Activated T-cell treated with anti-CD3 and anti-CD28 coated beads for 24 hours (primary cell): ENCODE results near the gene CTXND2.
A peak's percentile ranks its signal among the peaks of the same experiment; 100 is the strongest.
"Not testable (repeated sequence)": the region's sequence is repeated elsewhere in the genome, so short reads cannot be mapped to it uniquely, and the experiment has no call there.

ENCODE experiments used
- DNase-seq: peaks from one replicate; pipeline ENCODE4 v3.0.0-alpha.2; 2020; ENCODE audit warnings: low read depth

Gene CTXND2

DNA sequence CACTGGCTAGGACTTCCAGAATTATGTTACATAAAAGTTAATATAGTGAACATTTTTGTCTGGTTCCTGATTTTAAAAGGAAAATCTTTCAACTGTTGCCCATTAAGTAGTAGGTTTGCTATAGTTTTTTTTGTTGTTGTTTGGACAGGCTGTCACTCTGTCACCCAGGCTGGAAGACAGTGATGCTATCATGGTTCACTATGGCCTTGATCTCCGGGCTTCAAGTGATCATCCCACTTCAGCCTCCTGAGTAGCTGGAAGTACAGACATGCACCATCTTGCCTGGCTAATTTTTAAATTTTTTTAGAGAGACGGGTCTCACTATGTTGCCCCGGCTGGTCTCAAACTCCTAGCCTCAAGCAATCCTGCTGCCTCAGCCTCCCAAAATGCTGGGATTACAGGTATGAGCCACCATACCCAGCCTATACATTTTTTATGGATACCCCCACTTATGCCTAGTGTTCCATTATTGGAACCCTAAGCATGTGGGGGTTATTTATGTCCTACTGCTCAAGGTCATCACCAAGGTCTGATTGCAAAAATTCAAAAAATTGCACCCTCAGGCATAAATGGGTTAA is 6.5 kb downstream of the CTXND2 start:
- no peak for DNase-seq

- no peak for DNase-seq
Observed at GRCh38 chr1:150895618-150896017, 8.7 kb downstream of the CTXND2 start.

GRCh38 chr1:150899795-150900194 is 12.9 kb downstream of the CTXND2 start:
- DNase-seq = not testable (repeated sequence)

- DNase-seq = no peak
Observed at GRCh38 chr1:150902346-150902745, 15.4 kb downstream of the CTXND2 start.

GRCh38 chr1:150902751-150903150 is 15.8 kb downstream of the CTXND2 start:
- DNase-seq = no peak

- no peak for DNase-seq
Observed at GRCh38 chr1:150905301-150905700, 18.4 kb downstream of the CTXND2 start.

DNA sequence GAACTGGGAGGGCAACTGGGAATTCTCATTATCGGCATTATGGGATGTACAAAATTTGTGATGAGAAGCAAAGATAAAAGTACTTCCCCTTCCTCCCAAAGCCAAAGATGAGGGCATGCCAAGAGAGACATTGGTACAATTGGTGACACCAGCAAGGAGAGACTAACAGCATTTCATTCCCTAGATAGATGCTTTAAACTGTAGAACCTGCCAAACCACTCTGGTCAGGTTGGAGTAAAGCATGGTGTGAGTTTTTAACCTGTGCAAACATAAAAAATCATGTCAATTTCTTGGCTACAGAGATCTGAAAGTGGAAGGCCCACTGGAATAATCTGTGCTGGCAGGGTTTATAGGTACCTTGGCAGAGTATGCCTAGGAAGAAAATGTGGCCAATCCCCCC is 19.4 kb downstream of the CTXND2 start:
- DNase-seq = no peak

- DNase-seq = no peak
Observed at GRCh38 chr1:150906813-150907212, 19.9 kb downstream of the CTXND2 start.

GRCh38 chr1:150909585-150910180 is 22.7 kb downstream of the CTXND2 start:
- no peak for DNase-seq

DNA sequence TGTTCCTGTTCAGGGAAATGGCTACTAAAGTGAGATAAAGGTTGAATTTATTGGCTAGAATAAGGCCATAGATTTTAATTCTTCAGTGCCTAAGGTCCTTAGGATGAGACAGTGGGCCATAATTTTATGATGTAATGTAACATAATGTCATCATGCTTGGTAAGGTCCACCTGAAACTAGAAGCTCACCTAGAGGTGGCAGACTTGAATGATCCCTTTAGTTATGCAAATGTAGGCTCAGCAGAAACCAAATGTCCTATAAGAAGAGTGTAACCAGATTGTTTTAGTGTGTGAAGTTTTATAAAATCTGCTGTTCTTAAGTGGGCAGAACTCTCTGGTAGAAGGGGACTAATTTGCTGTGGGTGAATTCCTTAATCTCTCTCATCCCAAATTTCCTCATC is 25.7 kb downstream of the CTXND2 start:
- DNase-seq = no peak

DNA sequence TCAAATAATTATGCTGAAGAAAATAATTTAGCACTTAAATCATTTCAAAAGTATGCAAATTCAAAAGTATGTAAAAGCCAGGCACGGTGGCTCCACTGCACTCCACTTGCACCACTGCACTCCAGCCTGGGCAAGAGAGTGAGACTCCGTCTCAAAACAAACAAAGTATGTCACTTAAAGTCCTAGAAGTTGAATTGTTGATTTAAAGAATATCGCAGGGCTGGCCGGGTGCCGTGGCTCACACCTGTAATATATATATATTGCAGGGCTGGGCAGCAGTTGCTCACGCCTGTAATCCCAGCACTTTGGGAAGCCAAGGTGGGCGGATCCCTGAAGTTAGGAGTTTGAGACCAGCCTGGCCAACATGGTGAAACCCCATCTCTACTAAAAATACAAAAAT is 30.5 kb downstream of the CTXND2 start:
- no peak for DNase-seq

- DNase-seq = peak; percentile 75
Observed at GRCh38 chr1:150922519-150922975, 35.6 kb downstream of the CTXND2 start.

DNA sequence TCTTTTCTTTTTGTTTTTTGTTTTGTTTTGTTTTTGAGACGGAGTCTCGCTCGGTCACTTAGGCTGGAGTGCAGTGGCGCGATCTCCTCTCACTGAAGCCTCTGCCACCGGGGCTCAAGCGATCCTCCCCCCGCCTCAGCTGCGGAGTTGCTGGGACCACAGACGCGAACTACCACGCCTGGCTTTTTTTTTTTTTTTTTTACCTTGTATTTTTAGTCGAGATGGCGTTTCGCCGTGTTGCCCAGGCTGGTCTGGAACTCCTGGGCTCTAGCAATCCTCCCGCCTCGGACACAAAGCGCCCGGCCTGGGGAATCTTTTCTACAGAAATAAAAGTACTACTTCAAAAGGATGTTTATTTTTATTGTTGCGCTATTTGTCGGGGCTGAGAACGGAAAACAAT is 38.1 kb downstream of the CTXND2 start:
- no peak for DNase-seq

- DNase-seq = peak; percentile 92
Observed at GRCh38 chr1:150926097-150926741, 39.3 kb downstream of the CTXND2 start, which contains the start of gene SETDB1. Gene SETDB1 (plus strand): TSS chr1:150926363. CDS start chr1:150927715, 1,352 bp downstream.

DNA sequence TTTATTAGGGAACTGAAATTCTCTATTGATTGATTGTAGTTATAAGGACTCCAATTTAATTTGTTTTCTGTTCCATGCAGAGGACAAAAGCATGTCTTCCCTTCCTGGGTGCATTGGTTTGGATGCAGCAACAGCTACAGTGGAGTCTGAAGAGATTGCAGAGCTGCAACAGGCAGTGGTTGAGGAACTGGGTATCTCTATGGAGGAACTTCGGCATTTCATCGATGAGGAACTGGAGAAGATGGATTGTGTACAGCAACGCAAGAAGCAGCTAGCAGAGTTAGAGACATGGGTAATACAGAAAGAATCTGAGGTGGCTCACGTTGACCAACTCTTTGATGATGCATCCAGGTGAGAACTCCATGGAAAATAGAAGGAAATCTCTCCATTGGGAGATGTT is 40.7 kb downstream of the CTXND2 start:
- no peak for DNase-seq

DNA sequence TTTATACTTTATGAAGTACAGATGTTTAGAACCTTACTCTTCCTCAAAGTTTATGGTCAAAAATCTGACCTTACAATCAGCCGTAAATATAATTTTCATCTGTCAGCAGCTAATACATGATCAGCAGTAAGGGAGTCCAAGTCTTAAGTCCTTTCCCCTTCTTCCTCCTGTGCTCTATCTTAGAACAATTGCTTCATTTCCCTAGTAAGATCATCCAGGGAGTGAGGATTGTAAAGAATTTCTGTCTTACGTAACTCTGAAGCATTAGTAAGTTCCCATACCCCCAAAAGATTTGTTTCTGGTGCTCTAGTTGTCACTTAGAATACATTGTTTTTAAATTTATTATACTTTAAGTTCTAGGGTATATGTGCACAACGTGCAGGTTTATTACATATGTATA is 41.4 kb downstream of the CTXND2 start:
- no peak for DNase-seq

- not testable (repeated sequence) for DNase-seq
Observed at GRCh38 chr1:150928775-150929174, 41.8 kb downstream of the CTXND2 start.

DNA sequence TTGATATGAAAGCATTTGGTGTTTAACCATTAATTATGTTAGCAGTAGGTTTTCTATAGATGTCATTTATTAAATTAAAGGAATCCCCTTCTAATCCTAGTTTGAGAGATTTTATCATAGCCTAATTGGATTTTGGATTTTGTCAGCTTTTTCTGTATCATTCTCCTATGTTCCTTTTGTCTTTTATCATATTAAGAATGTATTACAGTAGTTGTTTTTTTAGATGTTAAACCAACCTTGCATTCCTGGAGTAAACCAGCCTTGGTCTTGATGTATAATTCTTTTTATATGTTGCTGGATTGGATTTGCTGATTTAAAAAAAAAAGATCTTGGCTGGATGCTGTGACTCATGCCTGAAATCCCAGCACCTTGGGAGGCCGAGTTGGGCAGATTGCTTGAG is 44.8 kb downstream of the CTXND2 start:
- DNase-seq = no peak

DNA sequence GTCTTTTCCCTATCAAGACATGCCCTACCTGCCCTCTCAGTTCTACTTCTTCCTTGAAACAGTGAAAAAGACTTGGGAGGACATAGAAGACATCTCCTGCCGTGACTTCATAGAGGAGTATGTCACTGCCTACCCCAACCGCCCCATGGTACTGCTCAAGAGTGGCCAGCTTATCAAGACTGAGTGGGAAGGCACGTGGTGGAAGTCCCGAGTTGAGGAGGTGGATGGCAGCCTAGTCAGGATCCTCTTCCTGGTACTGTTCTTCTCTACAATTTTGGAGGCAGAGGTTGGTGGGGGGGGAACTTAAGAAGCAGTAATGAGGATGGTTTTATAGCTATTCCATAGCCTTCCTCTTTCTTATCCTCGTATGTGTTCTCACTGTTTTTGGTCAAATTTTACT is 57.9 kb downstream of the CTXND2 start:
- DNase-seq = no peak

DNA sequence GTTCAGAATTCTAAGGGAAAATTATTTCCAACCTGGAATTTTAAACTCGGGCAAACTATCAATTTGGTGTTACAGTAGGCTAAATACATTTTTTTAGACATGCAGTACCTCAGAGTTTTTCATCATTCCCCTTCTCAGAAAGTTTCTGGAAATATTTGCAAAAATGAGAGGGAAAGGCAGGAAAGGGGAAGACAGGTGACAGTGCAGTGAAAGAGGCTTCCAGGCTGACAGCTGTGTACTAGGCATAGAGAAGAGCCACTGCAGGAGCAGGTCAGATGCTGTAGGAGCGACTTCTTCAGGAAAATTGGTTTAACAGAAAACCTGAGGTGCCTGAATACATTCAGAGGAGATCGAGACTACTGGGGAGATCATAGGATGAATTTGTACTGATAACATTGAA is 67.8 kb downstream of the CTXND2 start:
- no peak for DNase-seq

- DNase-seq = no peak
Observed at GRCh38 chr1:150955280-150955679, 68.3 kb downstream of the CTXND2 start.

GRCh38 chr1:150957666-150958065 is 70.7 kb downstream of the CTXND2 start:
- DNase-seq = no peak

DNA sequence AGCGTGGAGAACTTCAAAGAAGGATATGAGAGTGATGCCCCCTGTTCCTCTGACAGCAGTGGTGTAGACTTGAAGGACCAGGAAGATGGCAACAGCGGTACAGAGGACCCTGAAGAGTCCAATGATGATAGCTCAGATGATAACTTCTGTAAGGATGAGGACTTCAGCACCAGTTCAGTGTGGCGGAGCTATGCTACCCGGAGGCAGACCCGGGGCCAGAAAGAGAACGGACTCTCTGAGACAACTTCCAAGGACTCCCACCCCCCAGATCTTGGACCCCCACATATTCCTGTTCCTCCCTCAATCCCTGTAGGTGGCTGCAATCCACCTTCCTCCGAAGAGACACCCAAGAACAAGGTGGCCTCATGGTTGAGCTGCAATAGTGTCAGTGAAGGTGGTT is 73.7 kb downstream of the CTXND2 start:
- no peak for DNase-seq

- no peak for DNase-seq
Observed at GRCh38 chr1:150961756-150962155, 74.8 kb downstream of the CTXND2 start.
